Panc1 (cell line): ENCODE measurements around the gene SND1.

ENCODE experiments used
- POLR2AphosphoS5 ChIP-seq: IDR thresholded peaks from 2 replicates; pipeline ENCODE4 v1.6.1; 2012; ENCODE audit warnings: mild to moderate bottlenecking, low read depth, low read length, moderate library complexity
- SIN3A ChIP-seq: IDR thresholded peaks from 2 replicates; pipeline ENCODE4 v1.6.1; 2012; ENCODE audit warnings: low read depth, mild to moderate bottlenecking, low read length, moderate library complexity, borderline replicate concordance; ENCODE audit not compliant: insufficient read depth
- TCF7L2 ChIP-seq: IDR thresholded peaks from 2 replicates; pipeline ENCODE4 v1.6.1; 2011; ENCODE audit warnings: mild to moderate bottlenecking, low read depth, low read length, inconsistent platforms
- TF ChIP-seq, protein P1 (sequence below): fragments of 450-650 bp; IDR thresholded peaks from 2 replicates; pipeline ENCODE4 v1.5.1; 2017; ENCODE audit warnings: mild to moderate bottlenecking
- TF ChIP-seq, protein P2 (sequence below), 2 experiments: IDR thresholded peaks; 2 replicates each; pipeline ENCODE4 v1.6.1; 2011 to 2012; ENCODE audit warnings: low read depth in 2 of 2, control low read depth in 1 of 2, low read length in 1 of 2, mild to moderate bottlenecking in 1 of 2, moderate library complexity in 1 of 2; ENCODE audit not compliant: insufficient read depth in 1 of 2

DNA sequence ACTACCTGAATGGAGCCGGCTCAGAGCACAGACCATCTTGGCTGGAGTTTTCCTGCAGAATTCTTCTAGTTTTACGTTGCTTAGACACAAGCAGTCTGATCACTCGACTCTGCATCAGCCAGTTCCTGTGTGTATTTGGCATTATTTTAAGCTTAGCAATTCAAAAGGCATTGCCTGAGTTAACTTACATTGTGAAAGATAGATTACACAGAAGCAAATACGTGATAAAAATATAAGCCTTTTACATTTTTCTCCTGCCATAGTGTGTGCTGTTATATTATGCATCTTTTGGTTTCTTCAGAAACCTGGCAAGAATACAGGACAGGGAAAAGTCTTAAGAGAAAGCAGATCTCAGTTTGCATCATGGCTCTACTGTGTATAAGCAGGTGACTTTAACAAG, 281.2 kb downstream of the SND1 start:
- TF ChIP-seq, protein P1, sequence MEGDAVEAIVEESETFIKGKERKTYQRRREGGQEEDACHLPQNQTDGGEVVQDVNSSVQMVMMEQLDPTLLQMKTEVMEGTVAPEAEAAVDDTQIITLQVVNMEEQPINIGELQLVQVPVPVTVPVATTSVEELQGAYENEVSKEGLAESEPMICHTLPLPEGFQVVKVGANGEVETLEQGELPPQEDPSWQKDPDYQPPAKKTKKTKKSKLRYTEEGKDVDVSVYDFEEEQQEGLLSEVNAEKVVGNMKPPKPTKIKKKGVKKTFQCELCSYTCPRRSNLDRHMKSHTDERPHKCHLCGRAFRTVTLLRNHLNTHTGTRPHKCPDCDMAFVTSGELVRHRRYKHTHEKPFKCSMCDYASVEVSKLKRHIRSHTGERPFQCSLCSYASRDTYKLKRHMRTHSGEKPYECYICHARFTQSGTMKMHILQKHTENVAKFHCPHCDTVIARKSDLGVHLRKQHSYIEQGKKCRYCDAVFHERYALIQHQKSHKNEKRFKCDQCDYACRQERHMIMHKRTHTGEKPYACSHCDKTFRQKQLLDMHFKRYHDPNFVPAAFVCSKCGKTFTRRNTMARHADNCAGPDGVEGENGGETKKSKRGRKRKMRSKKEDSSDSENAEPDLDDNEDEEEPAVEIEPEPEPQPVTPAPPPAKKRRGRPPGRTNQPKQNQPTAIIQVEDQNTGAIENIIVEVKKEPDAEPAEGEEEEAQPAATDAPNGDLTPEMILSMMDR, result no peak
- TF ChIP-seq SIN3A (no peak), TCF7L2 (no peak), POLR2AphosphoS5 (no peak)
- TF ChIP-seq, protein P2, sequence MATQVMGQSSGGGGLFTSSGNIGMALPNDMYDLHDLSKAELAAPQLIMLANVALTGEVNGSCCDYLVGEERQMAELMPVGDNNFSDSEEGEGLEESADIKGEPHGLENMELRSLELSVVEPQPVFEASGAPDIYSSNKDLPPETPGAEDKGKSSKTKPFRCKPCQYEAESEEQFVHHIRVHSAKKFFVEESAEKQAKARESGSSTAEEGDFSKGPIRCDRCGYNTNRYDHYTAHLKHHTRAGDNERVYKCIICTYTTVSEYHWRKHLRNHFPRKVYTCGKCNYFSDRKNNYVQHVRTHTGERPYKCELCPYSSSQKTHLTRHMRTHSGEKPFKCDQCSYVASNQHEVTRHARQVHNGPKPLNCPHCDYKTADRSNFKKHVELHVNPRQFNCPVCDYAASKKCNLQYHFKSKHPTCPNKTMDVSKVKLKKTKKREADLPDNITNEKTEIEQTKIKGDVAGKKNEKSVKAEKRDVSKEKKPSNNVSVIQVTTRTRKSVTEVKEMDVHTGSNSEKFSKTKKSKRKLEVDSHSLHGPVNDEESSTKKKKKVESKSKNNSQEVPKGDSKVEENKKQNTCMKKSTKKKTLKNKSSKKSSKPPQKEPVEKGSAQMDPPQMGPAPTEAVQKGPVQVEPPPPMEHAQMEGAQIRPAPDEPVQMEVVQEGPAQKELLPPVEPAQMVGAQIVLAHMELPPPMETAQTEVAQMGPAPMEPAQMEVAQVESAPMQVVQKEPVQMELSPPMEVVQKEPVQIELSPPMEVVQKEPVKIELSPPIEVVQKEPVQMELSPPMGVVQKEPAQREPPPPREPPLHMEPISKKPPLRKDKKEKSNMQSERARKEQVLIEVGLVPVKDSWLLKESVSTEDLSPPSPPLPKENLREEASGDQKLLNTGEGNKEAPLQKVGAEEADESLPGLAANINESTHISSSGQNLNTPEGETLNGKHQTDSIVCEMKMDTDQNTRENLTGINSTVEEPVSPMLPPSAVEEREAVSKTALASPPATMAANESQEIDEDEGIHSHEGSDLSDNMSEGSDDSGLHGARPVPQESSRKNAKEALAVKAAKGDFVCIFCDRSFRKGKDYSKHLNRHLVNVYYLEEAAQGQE (IDR thresholded peaks at IDR 0.05; ENCODE audit: insufficient read depth in 1 of 2, low read depth in 2 of 2, low read length in 1 of 2), result no peak
